Lung microvascular endothelial cell (primary cell): ENCODE results near the gene CMYA5. TPM values are rescaled to one million over a fixed set of nuclear protein-coding genes. Genes with fewer than 3 reads are reported as not detected.
A peak's percentile ranks its signal among the peaks of the same experiment; 100 is the strongest.
"Not testable (repeated sequence)": the region's sequence is repeated elsewhere in the genome, so short reads cannot be mapped to it uniquely, and the experiment has no call there.

ENCODE experiments used
- DNase-seq, 2 donors: peaks; one replicate each; pipeline versions ENCODE4 v3.0.0 to v3.0.0-alpha.2; 2010; ENCODE audit warnings: low read depth in 2 of 2
- total RNA-seq: library from RNA; depleted of rRNA; stranded (reverse); fragments of >200 nt; gene quantifications from 2 replicates; pipeline ENCODE4 v1.2.1, GENCODE V29; 2014

The CMYA5 gene
- total RNA-seq, 1 donor from 2014 or later = under 0.01 TPM

- no peak for DNase-seq
Measured at GRCh38 chr5:79746642-79747569, 57.3 kb downstream of the CMYA5 start.

- no peak for DNase-seq
Measured at GRCh38 chr5:79750611-79751510, 61.2 kb downstream of the CMYA5 start.

GRCh38 chr5:79753092-79753491 lies 63.5 kb downstream of the CMYA5 start:
- no peak for DNase-seq

- no peak for DNase-seq
Measured at GRCh38 chr5:79753877-79754645, 64.4 kb downstream of the CMYA5 start.

GRCh38 chr5:79754865-79755555 lies 65.4 kb downstream of the CMYA5 start:
- DNase-seq = no peak

GRCh38 chr5:79756076-79756475 lies 66.4 kb downstream of the CMYA5 start:
- no peak for DNase-seq

GRCh38 chr5:79759436-79759835 lies 69.8 kb downstream of the CMYA5 start:
- peak in 1 of 2 donors; percentile 28 for DNase-seq

GRCh38 chr5:79759848-79760247 lies 70.2 kb downstream of the CMYA5 start:
- DNase-seq = no peak

GRCh38 chr5:79762929-79763328 lies 73.3 kb downstream of the CMYA5 start:
- no peak for DNase-seq

GRCh38 chr5:79764147-79764546 lies 74.5 kb downstream of the CMYA5 start:
- not testable (repeated sequence) for DNase-seq

- DNase-seq = no peak
Measured at GRCh38 chr5:79771387-79771786, 81.8 kb downstream of the CMYA5 start.

- DNase-seq = no peak
Measured at GRCh38 chr5:79772651-79773050, 83.0 kb downstream of the CMYA5 start.

GRCh38 chr5:79773612-79774011 lies 84.0 kb downstream of the CMYA5 start:
- DNase-seq = no peak

GRCh38 chr5:79774171-79774854 lies 84.7 kb downstream of the CMYA5 start:
- DNase-seq = no peak

- DNase-seq = no peak
Measured at GRCh38 chr5:79774855-79775237, 85.2 kb downstream of the CMYA5 start.

- not testable (repeated sequence) for DNase-seq
Measured at GRCh38 chr5:79784741-79785140, 95.1 kb downstream of the CMYA5 start.

- DNase-seq = no peak
Measured at GRCh38 chr5:79785983-79786382, 96.3 kb downstream of the CMYA5 start.

GRCh38 chr5:79787448-79787847 lies 97.8 kb downstream of the CMYA5 start:
- DNase-seq = no peak

GRCh38 chr5:79791843-79792242 lies 102.2 kb downstream of the CMYA5 start:
- no peak for DNase-seq

- DNase-seq = no peak
Measured at GRCh38 chr5:79792463-79792862, 102.8 kb downstream of the CMYA5 start.
